ENCODE results near the gene PKD2. TPM values are rescaled to one million over a fixed set of nuclear protein-coding genes. Genes with fewer than 3 reads are reported as not detected.

Gene PKD2
- polyA plus RNA-seq, 3 donors, result 1.2 to 9.7 (median 2.4) TPM

- Histone ChIP-seq H3K27ac (ENCODE audit: low read depth in 1 of 2, low read length in 2 of 2) (no peak overlapping the region), H3K36me3 (replicated peaks in 1 of 2; ENCODE audit: control insufficient read depth in 1 of 2, insufficient read depth in 2 of 2, low read length in 2 of 2) (no peaks in the 10 kb centered on the region), H3K9me3 (replicated peaks in 1 of 2; ENCODE audit: control insufficient read depth in 1 of 2, insufficient read depth in 1 of 2, low read length in 2 of 2) (no peaks in the 10 kb centered on the region), H3K4me3 (replicated peaks in 1 of 3; ENCODE audit: low read depth in 2 of 3, low read length in 3 of 3) (no peak overlapping the region), H3K79me2 (ENCODE audit: insufficient read depth, low read length) (no peaks in the 10 kb centered on the region), H3K4me2 (replicated peaks; ENCODE audit: extremely low read depth, low read length, poor library complexity, severe bottlenecking) (no peak overlapping the region), H3K27me3 (ENCODE audit: control insufficient read depth in 2 of 2, insufficient read depth in 2 of 2, low read length in 2 of 2) (no peaks in the 10 kb centered on the region), H4K20me1 (ENCODE audit: insufficient read depth, low read length) (no peaks in the 10 kb centered on the region), H3K4me1 (ENCODE audit: control insufficient read depth in 1 of 2, insufficient read depth in 2 of 2, low read length in 2 of 2) (no peaks in the 10 kb centered on the region), H3K9ac (ENCODE audit: insufficient read depth, low read length, poor library complexity, severe bottlenecking) (no peak overlapping the region), H2AFZ (ENCODE audit: insufficient read depth, low read depth, low read length, poor library complexity, severe bottlenecking) (no peak overlapping the region)
- H3K36me3 Mint-ChIP-seq, result no peaks in the 10 kb centered on the region
- intact Hi-C loops (cut with micrococcal nuclease), result no loop called here
- H3K27me3 Mint-ChIP-seq (ENCODE audit: low read depth in 3 of 3), result peaks cover 0 to 3% (median 2%) of the 10 kb centered on the region in 3 donors
- no peak overlapping the region for H3K4me3 Mint-ChIP-seq
- no CpG with 5 or more reads among the region's 2 CpGs for WGBS (ENCODE audit: insufficient coverage)
- H3K9me3 Mint-ChIP-seq, result no peaks in the 10 kb centered on the region
- no peak for TF ChIP-seq CTCF (IDR thresholded peaks at IDR 0.05)
- no peak overlapping the region for H3K27ac Mint-ChIP-seq
- DNase-seq, result no peak
- peaks cover 5% of the 10 kb centered on the region for H3K4me1 Mint-ChIP-seq
Observed at GRCh38 chr4:88110826-88111225, 103.4 kb downstream of the PKD2 start.

- Histone ChIP-seq H3K79me2 (ENCODE audit: insufficient read depth, low read length) (no peaks in the 10 kb centered on the region), H3K9ac (ENCODE audit: insufficient read depth, low read length, poor library complexity, severe bottlenecking) (no peak overlapping the region), H3K4me2 (replicated peaks; ENCODE audit: extremely low read depth, low read length, poor library complexity, severe bottlenecking) (no peak overlapping the region), H2AFZ (ENCODE audit: insufficient read depth, low read depth, low read length, poor library complexity, severe bottlenecking) (no peak overlapping the region), H3K4me1 (ENCODE audit: control insufficient read depth in 1 of 2, insufficient read depth in 2 of 2, low read length in 2 of 2) (no peaks in the 10 kb centered on the region), H3K36me3 (replicated peaks in 1 of 2; ENCODE audit: control insufficient read depth in 1 of 2, insufficient read depth in 2 of 2, low read length in 2 of 2) (no peaks in the 10 kb centered on the region), H3K4me3 (replicated peaks in 1 of 3; ENCODE audit: low read depth in 2 of 3, low read length in 3 of 3) (no peak overlapping the region), H4K20me1 (ENCODE audit: insufficient read depth, low read length) (no peaks in the 10 kb centered on the region), H3K9me3 (replicated peaks in 1 of 2; ENCODE audit: control insufficient read depth in 1 of 2, insufficient read depth in 1 of 2, low read length in 2 of 2) (no peaks in the 10 kb centered on the region), H3K27ac (ENCODE audit: low read depth in 1 of 2, low read length in 2 of 2) (no peak overlapping the region), H3K27me3 (ENCODE audit: control insufficient read depth in 2 of 2, insufficient read depth in 2 of 2, low read length in 2 of 2) (no peaks in the 10 kb centered on the region)
- Mint-ChIP-seq H3K9me3 (peaks cover 0 to 6% (median 0%) of the 10 kb centered on the region in 7 donors), H3K27me3 (ENCODE audit: low read depth in 3 of 3) (peaks cover 0 to 3% (median 0%) of the 10 kb centered on the region in 3 donors), H3K36me3 (no peaks in the 10 kb centered on the region), H3K27ac (no peak overlapping the region), H3K4me1 (peaks cover under 1% of the 10 kb centered on the region), H3K4me3 (no peak overlapping the region)
- WGBS (ENCODE audit: insufficient coverage), result 100% methylated on average over 1 of the region's 5 CpGs
- intact Hi-C loops (cut with micrococcal nuclease), result no loop called here
- no peak for DNase-seq
- TF ChIP-seq CTCF (IDR thresholded peaks at IDR 0.05), result no peak
Observed at GRCh38 chr4:88112856-88113255, 105.4 kb downstream of the PKD2 start.

All from CD14-positive monocyte (primary cell).